Prostate gland (tissue), 2 donors: Measurements from ENCODE around the gene ATXN7.

Source experiments
- CTCF ChIP-seq, 4 experiments: fragments of 200-600 bp in 2 of 4; fragments of 450-650 bp in 2 of 4; sonication (generic) in 2 of 4; IDR thresholded peaks; 1 replicate in 3 of 4; 2 replicates in 1 of 4; pipeline ENCODE4 v1.5.1; 2016 to 2019; ENCODE audit warnings: antibody characterized with exemption in 4 of 4, mild to moderate bottlenecking in 2 of 4, moderate library complexity in 2 of 4
- POLR2A ChIP-seq: fragments of 450-650 bp; IDR thresholded peaks from one replicate; pipeline ENCODE4 v1.6.1; 2016; ENCODE audit warnings: antibody characterized with exemption, mild to moderate bottlenecking
- POLR2AphosphoS5 ChIP-seq: sonication (generic); formaldehyde crosslinking; IDR thresholded peaks from one replicate; pipeline ENCODE4 v1.6.1; 2017; ENCODE audit warnings: antibody characterized with exemption

- no peak for TF ChIP-seq POLR2A
- no peak for TF ChIP-seq CTCF (IDR thresholded peaks at IDR 0.05)
- no peak for TF ChIP-seq POLR2AphosphoS5
Measured at GRCh38 chr3:64011685-64012084, 148.0 kb downstream of the ATXN7 start.
